ENCODE data around the gene FUT1. TPM values are rescaled to one million over a fixed set of nuclear protein-coding genes. Genes with fewer than 3 reads are reported as not detected.
"Not testable (repeated sequence)": the region's sequence is repeated elsewhere in the genome, so short reads cannot be mapped to it uniquely, and the experiment has no call there.

The FUT1 gene
- polyA plus RNA-seq, 1 donor = 1.3 TPM

DNA sequence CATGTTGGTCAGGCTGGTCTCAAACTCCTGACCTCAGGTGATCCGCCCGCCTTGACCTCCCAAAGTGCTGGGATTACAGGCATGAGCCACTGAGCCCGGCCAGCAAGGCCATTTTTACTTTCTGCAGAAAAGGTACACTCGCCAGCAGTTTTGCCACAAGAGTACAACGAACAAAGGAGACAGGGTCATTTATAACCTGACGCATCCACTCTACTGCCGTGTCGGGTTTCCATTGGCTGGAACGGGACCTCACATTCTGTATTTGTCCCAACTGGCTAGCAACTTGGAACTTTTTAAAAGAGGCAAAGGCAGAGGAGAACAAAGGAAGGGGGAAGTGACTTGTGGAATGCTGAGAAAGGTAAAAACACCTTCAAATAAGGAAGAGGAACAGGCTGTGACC, 34.9 kb upstream of the FUT1 start:
- H3K9me3 ChIP-seq (ENCODE audit: control insufficient read depth, low read depth, low read length); H3K4me1 ChIP-seq (ENCODE audit: control insufficient read depth, insufficient read depth, low read length); H3K4me3 ChIP-seq (ENCODE audit: low read length); H3K27ac ChIP-seq (ENCODE audit: low read length); H3K27me3 ChIP-seq (ENCODE audit: control insufficient read depth, insufficient read depth, low read length); DNase-seq; H3K36me3 ChIP-seq (ENCODE audit: control insufficient read depth, insufficient read depth, low read length): not testable (repeated sequence)
- WGBS (ENCODE audit: insufficient coverage, low lambda C conversion rate) = no CpG with 5 or more reads among the region's 9 CpGs

DNA sequence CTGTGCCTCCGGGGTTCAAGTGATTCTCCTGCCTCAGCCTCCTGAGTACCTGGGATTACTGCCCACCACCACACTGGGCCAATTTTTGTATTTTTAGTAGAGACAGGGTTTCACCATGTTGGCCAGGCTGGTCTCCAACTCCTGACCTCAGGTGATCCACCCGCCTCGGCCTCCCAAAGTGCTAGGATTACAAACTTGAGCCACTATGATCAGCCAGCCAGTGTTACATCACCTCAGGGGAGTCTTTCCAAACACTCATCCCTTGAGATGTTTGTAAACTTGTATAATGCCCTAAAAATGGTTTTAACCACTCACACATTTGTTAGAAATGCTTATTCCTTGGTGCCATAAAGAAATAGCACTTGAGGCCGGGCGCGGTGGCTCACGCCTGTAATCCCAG, 34.0 kb upstream of the FUT1 start:
- H3K27ac ChIP-seq (ENCODE audit: low read length); H3K4me1 ChIP-seq (ENCODE audit: control insufficient read depth, insufficient read depth, low read length); H3K27me3 ChIP-seq (ENCODE audit: control insufficient read depth, insufficient read depth, low read length); DNase-seq; H3K36me3 ChIP-seq (ENCODE audit: control insufficient read depth, insufficient read depth, low read length); H3K4me3 ChIP-seq (ENCODE audit: low read length); H3K9me3 ChIP-seq (ENCODE audit: control insufficient read depth, low read depth, low read length): not testable (repeated sequence)
- no CpG with 5 or more reads among the region's 7 CpGs for WGBS (ENCODE audit: insufficient coverage, low lambda C conversion rate)

DNA sequence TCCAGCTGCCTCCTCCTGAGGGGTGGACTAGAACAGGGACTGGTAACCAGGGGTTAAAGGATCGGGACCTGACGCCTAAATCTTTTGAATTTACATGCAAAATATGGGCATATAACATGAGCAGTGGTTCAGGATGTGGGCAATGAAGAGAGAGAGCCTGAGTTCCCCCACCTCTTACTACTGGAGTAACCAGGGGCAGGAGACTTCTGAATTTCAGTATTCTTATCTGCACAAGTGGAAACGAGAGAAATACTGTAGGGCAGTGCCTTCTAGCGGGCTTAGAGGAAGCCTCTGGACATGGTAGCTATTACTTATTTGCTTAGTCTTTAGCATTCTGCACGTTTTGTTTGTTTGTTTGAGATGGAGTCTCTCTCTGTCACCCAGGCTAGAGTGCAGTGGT, 32.1 kb upstream of the FUT1 start:
- Histone ChIP-seq H3K27ac (ENCODE audit: low read length) (no peak overlapping the region), H3K4me3 (ENCODE audit: low read length) (no peak overlapping the region), H3K27me3 (ENCODE audit: control insufficient read depth, insufficient read depth, low read length) (no peaks in the 10 kb centered on the region), H3K9me3 (ENCODE audit: control insufficient read depth, low read depth, low read length) (no peaks in the 10 kb centered on the region), H3K36me3 (ENCODE audit: control insufficient read depth, insufficient read depth, low read length) (no peaks in the 10 kb centered on the region), H3K4me1 (ENCODE audit: control insufficient read depth, insufficient read depth, low read length) (peaks cover 13% of the 10 kb centered on the region)
- DNase-seq = no peak
- no CpG with 5 or more reads among the region's 5 CpGs for WGBS (ENCODE audit: insufficient coverage, low lambda C conversion rate)

DNA sequence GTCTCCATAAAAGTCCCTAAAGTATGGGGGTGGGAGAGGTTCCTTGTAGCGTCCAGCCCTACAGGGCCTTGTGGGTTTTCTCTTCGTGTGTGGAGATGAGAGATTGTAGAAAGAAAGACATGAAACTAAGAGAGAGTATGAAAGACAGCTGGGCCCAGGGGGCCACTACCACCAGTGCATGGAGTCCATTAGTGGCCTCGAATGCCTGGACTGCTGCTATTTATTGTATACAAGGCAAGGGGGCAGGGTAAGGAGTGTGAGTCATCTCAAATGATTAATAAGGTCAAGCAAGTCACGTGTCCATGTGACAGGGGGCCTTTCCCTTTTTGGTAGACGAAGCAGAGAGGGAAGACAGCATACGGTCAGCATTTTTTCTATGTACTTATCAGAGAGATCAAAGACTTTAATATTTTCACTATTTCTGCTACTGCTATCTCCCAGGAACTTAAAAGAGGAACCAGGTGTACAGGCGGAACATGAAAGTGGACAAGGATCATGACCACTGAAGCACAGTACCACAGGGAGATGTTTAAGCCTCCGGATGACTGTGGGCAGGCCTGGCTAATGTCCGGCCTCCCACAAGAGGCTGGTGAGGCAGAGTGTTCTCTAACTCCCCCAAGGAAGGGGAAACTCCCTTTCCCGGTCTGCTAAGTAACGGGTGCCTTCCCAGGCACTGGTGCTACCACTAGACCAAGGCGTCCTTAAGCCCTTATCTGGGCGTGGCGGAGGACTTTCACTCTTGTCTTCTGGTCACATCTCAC, 28.4 kb upstream of the FUT1 start:
- no peaks in the 10 kb centered on the region for H3K27me3 ChIP-seq (ENCODE audit: control insufficient read depth, insufficient read depth, low read length)
- H3K4me3 ChIP-seq (ENCODE audit: low read length) = no peak overlapping the region
- H3K27ac ChIP-seq (ENCODE audit: low read length) = peak overlapping the region; percentile 26
- whole genome bisulfite sequencing (ENCODE audit: insufficient coverage, low lambda C conversion rate) = 70% methylated on average over 2 of the region's 14 CpGs
- no peaks in the 10 kb centered on the region for H3K36me3 ChIP-seq (ENCODE audit: control insufficient read depth, insufficient read depth, low read length)
- peaks cover 16% of the 10 kb centered on the region for H3K4me1 ChIP-seq (ENCODE audit: control insufficient read depth, insufficient read depth, low read length)
- H3K9me3 ChIP-seq (ENCODE audit: control insufficient read depth, low read depth, low read length) = no peaks in the 10 kb centered on the region
- DNase-seq = peak; percentile 29 to 60

DNA sequence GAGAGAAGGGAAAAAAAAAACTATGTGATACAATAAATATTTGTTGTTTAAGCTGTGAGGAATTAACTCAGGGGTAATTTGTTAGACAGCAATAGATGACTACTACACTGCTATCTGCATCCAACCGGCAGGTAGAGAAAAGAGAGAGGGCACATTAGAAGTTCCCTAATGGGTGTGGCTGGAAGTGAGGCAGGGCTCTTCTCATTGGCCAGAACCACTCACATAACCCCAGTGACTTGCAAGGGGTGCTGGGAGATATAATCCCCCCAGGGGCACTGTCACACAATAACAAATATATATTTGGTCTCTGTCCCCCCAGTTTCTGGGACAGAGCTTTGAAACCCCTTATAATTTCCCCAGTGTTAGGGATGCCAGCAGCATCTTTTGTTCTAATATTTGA, 27.2 kb upstream of the FUT1 start:
- Histone ChIP-seq H3K4me3 (ENCODE audit: low read length) (no peak overlapping the region), H3K27me3 (ENCODE audit: control insufficient read depth, insufficient read depth, low read length) (no peaks in the 10 kb centered on the region), H3K4me1 (ENCODE audit: control insufficient read depth, insufficient read depth, low read length) (peaks cover 16% of the 10 kb centered on the region), H3K36me3 (ENCODE audit: control insufficient read depth, insufficient read depth, low read length) (no peaks in the 10 kb centered on the region), H3K27ac (ENCODE audit: low read length) (no peak overlapping the region), H3K9me3 (ENCODE audit: control insufficient read depth, low read depth, low read length) (no peaks in the 10 kb centered on the region)
- no peak for DNase-seq
- WGBS (ENCODE audit: insufficient coverage, low lambda C conversion rate) = no CpG with 5 or more reads among the region's 1 CpG

DNA sequence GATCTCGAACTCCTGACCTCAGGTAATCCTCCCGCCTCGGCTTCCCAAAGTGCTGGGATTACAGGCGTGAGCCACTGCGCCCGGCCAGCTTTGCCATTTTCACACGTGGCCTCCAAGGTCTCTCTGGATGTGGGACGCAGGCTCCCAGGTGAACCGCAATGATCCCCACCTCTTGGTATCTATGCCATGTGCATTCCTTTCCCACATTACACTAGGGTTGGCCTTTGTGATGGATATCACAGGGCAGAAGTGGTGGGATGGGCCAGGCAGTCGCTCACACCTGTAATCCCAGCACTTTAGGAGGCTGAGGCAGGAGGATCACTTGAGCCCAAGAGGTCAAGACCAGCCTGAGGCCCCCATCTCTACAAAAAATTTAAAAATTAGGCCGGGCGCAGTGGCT, 25.3 kb upstream of the FUT1 start:
- Histone ChIP-seq H3K36me3 (ENCODE audit: control insufficient read depth, insufficient read depth, low read length) (no peaks in the 10 kb centered on the region), H3K27me3 (ENCODE audit: control insufficient read depth, insufficient read depth, low read length) (no peaks in the 10 kb centered on the region), H3K9me3 (ENCODE audit: control insufficient read depth, low read depth, low read length) (no peaks in the 10 kb centered on the region), H3K27ac (ENCODE audit: low read length) (no peak overlapping the region), H3K4me1 (ENCODE audit: control insufficient read depth, insufficient read depth, low read length) (peaks cover 16% of the 10 kb centered on the region), H3K4me3 (ENCODE audit: low read length) (no peak overlapping the region)
- whole genome bisulfite sequencing (ENCODE audit: insufficient coverage, low lambda C conversion rate) = no CpG with 5 or more reads among the region's 12 CpGs
- DNase-seq = no peak

DNA sequence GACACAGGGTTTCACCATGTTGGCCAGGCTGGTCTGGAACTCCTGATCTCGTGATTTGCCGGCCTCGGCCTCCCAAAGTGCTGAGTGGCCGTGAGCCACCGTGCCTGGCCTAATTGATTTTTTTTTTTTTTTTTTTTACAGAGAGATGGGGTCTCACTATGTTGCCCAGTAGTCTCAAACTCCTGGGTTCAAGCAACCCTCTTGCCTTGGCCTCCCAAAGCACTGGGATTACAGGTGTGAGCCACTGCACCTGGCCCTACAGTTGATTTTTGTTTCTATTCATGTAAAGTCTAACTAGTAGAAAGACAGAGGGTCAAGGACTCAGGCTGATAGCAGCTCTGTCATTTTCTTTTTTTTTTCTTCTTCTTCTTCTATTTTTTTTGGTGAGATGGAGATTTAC, 24.7 kb upstream of the FUT1 start:
- Histone ChIP-seq H3K4me1 (ENCODE audit: control insufficient read depth, insufficient read depth, low read length) (peaks cover 16% of the 10 kb centered on the region), H3K36me3 (ENCODE audit: control insufficient read depth, insufficient read depth, low read length) (no peaks in the 10 kb centered on the region), H3K27me3 (ENCODE audit: control insufficient read depth, insufficient read depth, low read length) (no peaks in the 10 kb centered on the region), H3K4me3 (ENCODE audit: low read length) (no peak overlapping the region), H3K27ac (ENCODE audit: low read length) (no peak overlapping the region), H3K9me3 (ENCODE audit: control insufficient read depth, low read depth, low read length) (no peaks in the 10 kb centered on the region)
- WGBS (ENCODE audit: insufficient coverage, low lambda C conversion rate) = no CpG with 5 or more reads among the region's 5 CpGs
- no peak for DNase-seq

DNA sequence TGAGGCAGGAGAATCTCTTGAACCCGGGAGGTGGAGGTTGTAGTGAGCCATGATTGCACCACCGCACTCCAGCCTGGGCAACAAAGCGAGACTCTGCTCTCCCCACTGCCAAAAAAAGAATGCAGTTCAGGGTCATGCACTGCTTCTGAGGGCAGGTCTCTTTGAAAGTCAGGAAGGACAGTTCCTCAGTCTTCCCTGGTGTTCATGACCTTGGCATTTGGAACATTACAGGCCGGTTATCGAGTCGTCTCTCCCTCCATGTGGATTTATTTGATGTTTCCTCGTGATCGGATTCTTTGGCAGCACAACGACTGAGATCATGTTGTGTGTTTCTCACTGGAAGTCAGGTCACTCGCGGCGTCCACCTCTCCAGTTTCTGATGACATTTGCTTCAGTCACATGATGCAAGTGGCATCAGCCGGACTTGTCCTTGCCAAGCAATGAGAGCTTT, 20.1 kb upstream of the FUT1 start:
- no peak overlapping the region for H3K27ac ChIP-seq (ENCODE audit: low read length)
- WGBS (ENCODE audit: insufficient coverage, low lambda C conversion rate) = no CpG with 5 or more reads among the region's 13 CpGs
- DNase-seq = no peak

DNA sequence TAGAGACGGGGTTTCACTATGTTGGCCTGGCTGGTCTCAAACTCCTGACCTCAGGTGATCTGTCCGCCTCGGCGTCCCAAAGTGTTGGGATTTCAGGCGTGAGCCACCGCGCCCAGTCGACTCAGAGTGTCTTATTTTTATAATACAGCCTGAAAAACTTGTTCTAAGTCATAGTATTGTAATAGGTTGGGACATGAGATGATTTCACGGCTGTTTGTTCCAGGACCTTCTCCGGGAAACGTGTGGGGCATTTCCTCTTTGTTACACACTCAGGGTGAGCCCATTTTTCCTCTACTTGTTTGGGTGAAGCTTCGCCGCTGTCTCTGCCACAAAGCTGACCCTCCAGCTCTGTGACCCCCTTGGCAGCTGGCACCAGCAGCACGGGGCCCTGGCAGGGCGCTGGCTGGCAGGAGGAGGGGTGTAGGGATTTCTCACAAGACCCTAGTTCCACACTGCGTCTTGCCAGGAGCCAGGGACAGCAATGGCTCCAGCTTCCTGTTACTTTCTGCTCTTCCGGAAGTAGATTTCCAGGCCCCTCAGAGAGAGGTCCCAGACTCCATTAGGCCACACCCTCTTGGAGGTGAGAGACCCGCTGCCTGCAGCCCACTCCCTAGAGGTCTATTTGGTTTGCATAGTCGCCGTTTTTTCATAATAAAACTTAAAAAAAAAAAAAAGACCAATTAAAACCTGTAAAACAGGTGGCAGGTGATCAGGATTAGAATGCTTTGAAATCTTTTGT, 18.5 kb upstream of the FUT1 start:
- Histone ChIP-seq H3K4me1 (ENCODE audit: control insufficient read depth, insufficient read depth, low read length) (no peaks in the 10 kb centered on the region), H3K36me3 (ENCODE audit: control insufficient read depth, insufficient read depth, low read length) (no peaks in the 10 kb centered on the region), H3K4me3 (ENCODE audit: low read length) (no peak overlapping the region), H3K27me3 (ENCODE audit: control insufficient read depth, insufficient read depth, low read length) (no peaks in the 10 kb centered on the region), H3K9me3 (ENCODE audit: control insufficient read depth, low read depth, low read length) (no peaks in the 10 kb centered on the region), H3K27ac (ENCODE audit: low read length) (no peak overlapping the region)
- WGBS (ENCODE audit: insufficient coverage, low lambda C conversion rate) = 50% methylated on average over 2 of the region's 20 CpGs
- no peak for DNase-seq

More for the DNA sequence above, 20.1 kb upstream of the FUT1 start:
- Histone ChIP-seq H3K36me3 (ENCODE audit: control insufficient read depth, insufficient read depth, low read length) (no peaks in the 10 kb centered on the region), H3K4me1 (ENCODE audit: control insufficient read depth, insufficient read depth, low read length) (peaks cover 3% of the 10 kb centered on the region), H3K4me3 (ENCODE audit: low read length) (no peak overlapping the region), H3K9me3 (ENCODE audit: control insufficient read depth, low read depth, low read length) (no peaks in the 10 kb centered on the region), H3K27me3 (ENCODE audit: control insufficient read depth, insufficient read depth, low read length) (no peaks in the 10 kb centered on the region)

DNA sequence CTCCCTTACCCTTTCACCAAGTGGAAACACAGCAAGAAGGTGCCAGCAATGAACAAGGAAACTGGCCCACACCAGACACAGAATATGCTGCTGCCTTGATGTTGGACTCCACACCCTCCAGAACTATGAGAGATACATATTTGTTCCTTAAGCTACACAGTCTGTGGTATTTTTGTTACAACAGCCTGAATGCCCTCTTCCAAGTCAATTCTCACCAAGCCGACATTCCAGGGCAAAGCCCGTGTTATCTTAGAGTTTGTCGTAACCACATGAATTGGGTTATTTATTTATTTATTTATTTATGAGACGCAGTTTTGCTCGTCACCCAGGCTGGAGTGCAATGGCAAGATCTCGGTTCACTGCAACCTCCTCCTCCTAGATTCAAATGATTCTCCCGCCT, 17.8 kb upstream of the FUT1 start:
- Histone ChIP-seq H3K36me3 (ENCODE audit: control insufficient read depth, insufficient read depth, low read length) (no peaks in the 10 kb centered on the region), H3K27ac (ENCODE audit: low read length) (no peak overlapping the region), H3K4me1 (ENCODE audit: control insufficient read depth, insufficient read depth, low read length) (no peaks in the 10 kb centered on the region), H3K9me3 (ENCODE audit: control insufficient read depth, low read depth, low read length) (no peaks in the 10 kb centered on the region), H3K27me3 (ENCODE audit: control insufficient read depth, insufficient read depth, low read length) (no peaks in the 10 kb centered on the region), H3K4me3 (ENCODE audit: low read length) (no peak overlapping the region)
- WGBS (ENCODE audit: insufficient coverage, low lambda C conversion rate) = no CpG with 5 or more reads among the region's 7 CpGs
- no peak for DNase-seq

Data from large intestine (tissue), 3 donors.